Measurements from ENCODE around the gene PDE6G. TPM values are rescaled to one million over a fixed set of nuclear protein-coding genes. Genes with fewer than 3 reads are reported as not detected.

Gene PDE6G
- total RNA-seq, 2 experiments from 2014 or later: 8.9 to 11.4 TPM

- no peaks in the 10 kb centered on the region for H3K9me3 Mint-ChIP-seq
- POLR2A ChIA-PET: interaction anchor here (0.7 to 2.0 kb wide), 3 partner anchors 9 to 63 kb away, joined by 3 to 5 read pairs (median 3); partner anchors contain the start of gene FAAP100
- CTCF ChIA-PET: interaction anchor here (1.0 to 2.8 kb wide), 3 partner anchors 9 to 14 kb away, joined by 3 to 14 read pairs (median 3); no protein-coding TSS in a partner anchor
- H3K4me1 Mint-ChIP-seq (ENCODE audit: low read depth): peaks cover 26% of the 10 kb centered on the region
- ATAC-seq (no peak), DNase-seq (peak; percentile 22)
- peak overlapping the region; percentile 94 for H3K27ac Mint-ChIP-seq
- TF ChIP-seq CTCF (IDR thresholded peaks at IDR 0.05): no peak
- peaks cover 51% of the 10 kb centered on the region for H3K36me3 Mint-ChIP-seq (ENCODE audit: low read depth)
- intact Hi-C loops (cut with micrococcal nuclease): no loop called here
- H3K27me3 Mint-ChIP-seq: no peaks in the 10 kb centered on the region
- H3K4me3 Mint-ChIP-seq: no peak overlapping the region
These were observed 40.9 kb downstream of the PDE6G start for GRCh38 chr17:81615401-81615930.

- ChIA-PET POLR2A (no interaction called here), CTCF (interaction anchor here (1.3 to 1.4 kb wide), 2 partner anchors 11 to 60 kb away, joined by 3 to 5 read pairs; no protein-coding TSS in a partner anchor)
- H3K27ac Mint-ChIP-seq: peak overlapping the region; percentile 38
- no peaks in the 10 kb centered on the region for H3K9me3 Mint-ChIP-seq
- ATAC-seq (no peak), DNase-seq (no peak)
- no peaks in the 10 kb centered on the region for H3K27me3 Mint-ChIP-seq
- TF ChIP-seq CTCF (IDR thresholded peaks at IDR 0.05): no peak
- intact Hi-C loops (cut with micrococcal nuclease): no loop called here
- H3K36me3 Mint-ChIP-seq (ENCODE audit: low read depth): peaks cover 55% of the 10 kb centered on the region
- H3K4me1 Mint-ChIP-seq (ENCODE audit: low read depth): peaks cover 34% of the 10 kb centered on the region
- H3K4me3 Mint-ChIP-seq: no peak overlapping the region
These were observed 44.0 kb downstream of the PDE6G start for GRCh38 chr17:81612172-81612970.

GRCh38 chr17:81609541-81610311, 46.6 kb downstream of the PDE6G start:
- Mint-ChIP-seq H3K4me1 (ENCODE audit: low read depth) (peaks cover 18% of the 10 kb centered on the region), H3K4me3 (no peak overlapping the region), H3K9me3 (no peaks in the 10 kb centered on the region), H3K27me3 (no peaks in the 10 kb centered on the region), H3K27ac (no peak overlapping the region), H3K36me3 (ENCODE audit: low read depth) (peaks cover 50% of the 10 kb centered on the region)
- ChIA-PET CTCF (no interaction called here), POLR2A (no interaction called here)
- ATAC-seq (no peak), DNase-seq (no peak)
- intact Hi-C loops (cut with micrococcal nuclease): no loop called here
- TF ChIP-seq CTCF (IDR thresholded peaks at IDR 0.05): no peak

GRCh38 chr17:81608605-81609004, 47.7 kb downstream of the PDE6G start:
- Mint-ChIP-seq H3K27ac (no peak overlapping the region), H3K4me3 (no peak overlapping the region), H3K27me3 (no peaks in the 10 kb centered on the region), H3K36me3 (ENCODE audit: low read depth) (peaks cover 47% of the 10 kb centered on the region), H3K4me1 (ENCODE audit: low read depth) (peaks cover 9% of the 10 kb centered on the region), H3K9me3 (no peaks in the 10 kb centered on the region)
- TF ChIP-seq CTCF (IDR thresholded peaks at IDR 0.05): no peak
- ChIA-PET POLR2A (interaction anchor here (1.0 to 1.3 kb wide), 3 partner anchors 12 to 39 kb away, joined by 3 to 5 read pairs (median 3); no protein-coding TSS in a partner anchor), CTCF (no interaction called here)
- no peak for DNase-seq
- intact Hi-C loops (cut with micrococcal nuclease): no loop called here
- no peak for ATAC-seq

All from activated CD8-positive, alpha-beta T cell treated with anti-CD3 and anti-CD28 coated beads for 36 hours (primary cell).